GM12872 (cell line): Measurements from ENCODE around the gene CYP26B1.

Experiments
- CTCF ChIP-seq: IDR thresholded peaks from 3 replicates; pipeline ENCODE4 v1.5.1; 2011; ENCODE audit warnings: low read depth, mild to moderate bottlenecking, low read length, moderate library complexity; ENCODE audit not compliant: insufficient read depth

CYP26B1 gene

GRCh38 chr2:72166279-72166678 is 18.6 kb upstream of the CYP26B1 start:
- no peak for TF ChIP-seq CTCF

- TF ChIP-seq CTCF, result no peak
Observed at GRCh38 chr2:72165792-72166191, 18.1 kb upstream of the CYP26B1 start.

GRCh38 chr2:72162574-72162973 is 14.9 kb upstream of the CYP26B1 start:
- no peak for TF ChIP-seq CTCF

GRCh38 chr2:72159211-72159993 is 11.7 kb upstream of the CYP26B1 start:
- TF ChIP-seq CTCF, result no peak

- TF ChIP-seq CTCF, result no peak
Observed at GRCh38 chr2:72157871-72158771, 10.5 kb upstream of the CYP26B1 start.

GRCh38 chr2:72156872-72157271 is 9.2 kb upstream of the CYP26B1 start:
- no peak for TF ChIP-seq CTCF

GRCh38 chr2:72155737-72156136 is 8.1 kb upstream of the CYP26B1 start:
- TF ChIP-seq CTCF, result no peak
